ENCODE data around the gene THADA. TPM values are rescaled to one million over a fixed set of nuclear protein-coding genes. Genes with fewer than 3 reads are reported as not detected.
A peak's percentile ranks its signal among the peaks of the same experiment; 100 is the strongest.

The THADA gene
- polyA plus RNA-seq, 1 donor, result 13.2 TPM

DNA sequence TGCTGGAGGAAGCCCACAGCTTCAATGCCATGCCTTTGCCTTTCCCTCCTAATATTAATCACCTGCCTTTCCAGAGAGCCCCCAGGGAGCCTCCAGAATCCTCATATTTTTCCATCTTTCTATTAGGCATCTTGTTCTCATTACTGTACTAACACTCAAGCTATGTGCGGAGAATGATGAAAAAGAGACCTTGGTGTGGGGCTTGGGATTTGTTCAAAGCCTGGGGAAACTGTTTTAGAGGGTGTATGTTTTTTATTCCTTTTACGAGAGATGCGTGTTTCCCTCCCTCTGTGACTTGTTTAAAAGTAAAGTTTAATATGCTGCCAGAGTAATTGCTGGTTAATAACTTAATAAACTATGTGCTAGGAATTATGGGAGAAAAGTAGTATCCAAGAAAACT lies 267.0 kb downstream of the THADA start:
- Histone ChIP-seq H3K4me1 (ENCODE audit: control insufficient read depth, insufficient read depth, low read length) (no peaks in the 10 kb centered on the region), H3K4me3 (ENCODE audit: low read length) (no peak overlapping the region), H3K27me3 (ENCODE audit: control insufficient read depth, insufficient read depth, low read length) (no peaks in the 10 kb centered on the region), H3K27ac (ENCODE audit: low read length) (peak overlapping the region; percentile 29), H3K9me3 (ENCODE audit: control insufficient read depth, low read depth, low read length) (no peaks in the 10 kb centered on the region), H3K36me3 (ENCODE audit: control insufficient read depth, insufficient read depth, low read length) (no peaks in the 10 kb centered on the region)
- no peak for DNase-seq
- WGBS (ENCODE audit: insufficient coverage, low lambda C conversion rate), result no CpG with 5 or more reads among the region's 3 CpGs

- Histone ChIP-seq H3K4me1 (ENCODE audit: control insufficient read depth, insufficient read depth, low read length) (no peaks in the 10 kb centered on the region), H3K27me3 (ENCODE audit: control insufficient read depth, insufficient read depth, low read length) (no peaks in the 10 kb centered on the region)
These were observed 267.7 kb downstream of the THADA start for GRCh38 chr2:43328133-43328532.

GRCh38 chr2:43327119-43327518 lies 268.7 kb downstream of the THADA start:
- H3K27me3 ChIP-seq (ENCODE audit: control insufficient read depth, insufficient read depth, low read length), result no peaks in the 10 kb centered on the region
- H3K9me3 ChIP-seq (ENCODE audit: control insufficient read depth, low read depth, low read length), result no peaks in the 10 kb centered on the region
- H3K27ac ChIP-seq (ENCODE audit: low read length), result no peak overlapping the region
- no CpG with 5 or more reads among the region's 1 CpG for WGBS (ENCODE audit: insufficient coverage, low lambda C conversion rate)
- no peaks in the 10 kb centered on the region for H3K36me3 ChIP-seq (ENCODE audit: control insufficient read depth, insufficient read depth, low read length)
- H3K4me3 ChIP-seq (ENCODE audit: low read length), result no peak overlapping the region
- no peaks in the 10 kb centered on the region for H3K4me1 ChIP-seq (ENCODE audit: control insufficient read depth, insufficient read depth, low read length)
- no peak for DNase-seq

More at GRCh38 chr2:43328133-43328532, 267.7 kb downstream of the THADA start:
- no peak for DNase-seq
- no peaks in the 10 kb centered on the region for H3K9me3 ChIP-seq (ENCODE audit: control insufficient read depth, low read depth, low read length)
- no peak overlapping the region for H3K4me3 ChIP-seq (ENCODE audit: low read length)
- peak overlapping the region; percentile 33 for H3K27ac ChIP-seq (ENCODE audit: low read length)
- WGBS (ENCODE audit: insufficient coverage, low lambda C conversion rate), result no CpG with 5 or more reads among the region's 2 CpGs
- H3K36me3 ChIP-seq (ENCODE audit: control insufficient read depth, insufficient read depth, low read length), result no peaks in the 10 kb centered on the region

DNA sequence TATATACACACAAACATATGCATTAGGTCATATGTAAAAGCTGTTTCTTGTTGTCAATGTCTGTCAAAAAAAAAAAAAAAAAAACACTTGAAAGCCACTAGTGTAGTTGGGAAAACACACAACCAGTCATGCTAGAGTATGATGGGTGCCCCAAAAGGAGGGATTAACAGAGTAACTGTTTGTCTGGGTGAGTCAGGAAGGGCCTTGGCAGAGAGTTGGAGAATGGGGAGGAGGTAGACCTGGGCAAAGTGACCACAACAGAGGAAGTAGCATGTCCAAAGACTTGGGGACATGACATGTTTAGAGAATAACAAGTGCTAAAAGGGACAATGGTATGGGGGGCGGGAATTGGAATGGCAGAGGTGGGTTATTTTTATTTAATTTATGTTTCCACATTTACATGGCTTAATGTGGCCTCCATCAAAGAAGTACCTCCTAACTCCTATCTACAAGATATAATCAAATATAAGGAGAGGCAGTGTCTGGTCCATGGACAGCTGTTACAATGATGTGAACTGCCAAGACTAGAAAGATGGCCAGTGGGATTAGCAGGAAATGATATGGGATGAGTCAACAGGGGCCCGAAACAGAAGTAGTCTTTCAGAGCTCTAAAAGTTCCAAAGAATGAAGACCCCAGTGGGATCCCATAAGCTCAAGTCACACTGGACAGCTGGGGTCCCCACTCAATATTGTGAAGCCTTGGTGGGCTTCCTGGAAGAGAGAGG lies 269.6 kb downstream of the THADA start:
- H3K9me3 ChIP-seq (ENCODE audit: control insufficient read depth, low read depth, low read length), result no peaks in the 10 kb centered on the region
- 100% methylated on average over 1 of the region's 2 CpGs for WGBS (ENCODE audit: insufficient coverage, low lambda C conversion rate)
- H3K4me3 ChIP-seq (ENCODE audit: low read length), result no peak overlapping the region
- H3K36me3 ChIP-seq (ENCODE audit: control insufficient read depth, insufficient read depth, low read length), result no peaks in the 10 kb centered on the region
- DNase-seq, result no peak
- H3K27me3 ChIP-seq (ENCODE audit: control insufficient read depth, insufficient read depth, low read length), result no peaks in the 10 kb centered on the region
- no peaks in the 10 kb centered on the region for H3K4me1 ChIP-seq (ENCODE audit: control insufficient read depth, insufficient read depth, low read length)
- no peak overlapping the region for H3K27ac ChIP-seq (ENCODE audit: low read length)

- no peaks in the 10 kb centered on the region for H3K9me3 ChIP-seq (ENCODE audit: control insufficient read depth, low read depth, low read length)
- no peak overlapping the region for H3K4me3 ChIP-seq (ENCODE audit: low read length)
- WGBS (ENCODE audit: insufficient coverage, low lambda C conversion rate), result 60% methylated on average over 1 of the region's 2 CpGs
- no peak for DNase-seq
- no peaks in the 10 kb centered on the region for H3K27me3 ChIP-seq (ENCODE audit: control insufficient read depth, insufficient read depth, low read length)
- H3K27ac ChIP-seq (ENCODE audit: low read length), result peak overlapping the region; percentile 3
- H3K4me1 ChIP-seq (ENCODE audit: control insufficient read depth, insufficient read depth, low read length), result no peaks in the 10 kb centered on the region
- H3K36me3 ChIP-seq (ENCODE audit: control insufficient read depth, insufficient read depth, low read length), result no peaks in the 10 kb centered on the region
These were observed 270.6 kb downstream of the THADA start for GRCh38 chr2:43325107-43325811.

DNA sequence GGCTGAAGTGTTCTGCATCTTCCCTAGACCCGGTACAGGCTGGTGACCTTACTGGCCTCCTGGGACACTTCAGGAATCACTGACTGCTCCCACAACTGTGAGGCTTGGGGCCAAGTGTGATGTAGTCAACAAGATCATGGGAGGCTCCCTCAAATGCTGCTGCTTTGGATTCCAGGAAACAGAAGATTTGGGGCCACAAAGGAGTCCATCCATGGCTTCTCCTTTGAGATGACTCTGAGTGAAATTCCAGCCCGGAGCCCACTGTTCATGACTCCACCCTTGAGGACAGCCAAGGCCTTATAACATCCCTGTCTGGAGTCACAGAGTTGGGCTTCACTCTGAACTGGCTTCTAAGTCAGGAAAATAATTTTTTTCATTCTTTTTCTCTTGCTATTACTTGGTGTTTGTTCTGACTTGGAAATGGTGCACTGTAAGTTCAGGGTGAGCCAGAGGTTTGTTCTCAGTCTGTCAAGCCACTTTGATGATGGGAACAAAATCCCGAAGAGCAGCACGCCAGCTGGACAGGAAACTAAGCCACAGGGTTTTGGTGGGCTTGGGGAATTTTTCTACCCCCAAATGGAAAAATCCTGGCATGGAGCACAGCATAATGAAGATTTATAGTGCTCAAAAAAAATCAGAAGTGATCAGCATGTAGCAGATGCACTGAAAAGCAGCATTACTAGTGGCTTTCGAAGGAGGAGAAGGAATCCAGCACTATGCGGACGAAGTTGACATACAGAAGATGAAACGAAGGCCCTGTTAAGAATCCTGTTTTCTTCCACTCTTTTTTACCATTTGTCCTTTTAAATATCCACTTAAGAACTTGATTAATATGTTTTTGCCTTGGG lies 271.4 kb downstream of the THADA start:
- H3K4me1 ChIP-seq (ENCODE audit: control insufficient read depth, insufficient read depth, low read length), result no peaks in the 10 kb centered on the region
- peak in 1 of 2 donors; percentile 23 for DNase-seq

DNA sequence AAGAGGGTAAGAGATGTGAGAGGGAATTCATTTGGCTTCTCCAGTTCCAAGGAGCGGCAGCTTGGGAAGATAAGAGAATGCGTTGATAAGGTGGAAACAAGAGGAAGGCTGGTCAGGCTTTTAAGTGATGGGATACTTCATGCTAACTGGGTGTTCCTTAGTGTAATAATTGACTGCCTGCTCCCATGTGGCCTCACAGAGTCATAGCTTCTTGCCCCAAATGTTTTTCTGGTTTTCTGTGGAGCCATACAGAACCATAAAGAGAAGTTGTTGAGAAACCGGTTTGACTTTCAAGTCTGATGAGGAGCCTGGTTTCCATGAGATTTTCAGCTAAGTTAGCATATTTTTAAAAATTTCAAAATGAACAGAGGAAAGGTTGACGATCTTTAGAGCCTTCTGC lies 272.0 kb downstream of the THADA start:
- H3K36me3 ChIP-seq (ENCODE audit: control insufficient read depth, insufficient read depth, low read length), result no peaks in the 10 kb centered on the region
- H3K4me1 ChIP-seq (ENCODE audit: control insufficient read depth, insufficient read depth, low read length), result peaks cover 3% of the 10 kb centered on the region
- no peaks in the 10 kb centered on the region for H3K9me3 ChIP-seq (ENCODE audit: control insufficient read depth, low read depth, low read length)
- no peak overlapping the region for H3K27ac ChIP-seq (ENCODE audit: low read length)
- no peaks in the 10 kb centered on the region for H3K27me3 ChIP-seq (ENCODE audit: control insufficient read depth, insufficient read depth, low read length)
- DNase-seq, result no peak
- WGBS (ENCODE audit: insufficient coverage, low lambda C conversion rate), result 40% methylated on average over 1 of the region's 4 CpGs
- no peak overlapping the region for H3K4me3 ChIP-seq (ENCODE audit: low read length)

More for the DNA sequence above, 271.4 kb downstream of the THADA start:
- no peaks in the 10 kb centered on the region for H3K9me3 ChIP-seq (ENCODE audit: control insufficient read depth, low read depth, low read length)
- peak overlapping the region; percentile 3 for H3K27ac ChIP-seq (ENCODE audit: low read length)
- WGBS (ENCODE audit: insufficient coverage, low lambda C conversion rate), result no CpG with 5 or more reads among the region's 8 CpGs
- no peak overlapping the region for H3K4me3 ChIP-seq (ENCODE audit: low read length)
- H3K36me3 ChIP-seq (ENCODE audit: control insufficient read depth, insufficient read depth, low read length), result no peaks in the 10 kb centered on the region
- H3K27me3 ChIP-seq (ENCODE audit: control insufficient read depth, insufficient read depth, low read length), result no peaks in the 10 kb centered on the region

DNA sequence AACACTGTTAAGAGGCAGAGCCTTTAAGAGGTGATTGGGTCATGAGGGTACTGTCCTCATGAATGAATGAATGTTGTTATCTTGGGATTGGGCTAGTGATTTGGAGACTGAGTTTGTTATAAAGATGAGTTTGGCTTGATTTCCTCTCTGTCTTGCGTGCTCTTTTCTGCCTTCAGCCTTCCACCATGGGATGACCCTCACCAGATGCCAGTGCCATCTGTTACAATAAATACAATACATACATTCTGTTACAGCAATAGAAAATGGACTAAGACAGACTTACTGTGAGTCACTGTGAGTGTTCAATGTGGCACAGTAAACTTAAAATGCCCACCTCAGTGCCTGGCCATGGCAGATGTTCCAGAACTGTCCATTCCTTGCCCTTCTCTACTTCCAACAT lies 274.4 kb downstream of the THADA start:
- H3K9me3 ChIP-seq (ENCODE audit: control insufficient read depth, low read depth, low read length), result no peaks in the 10 kb centered on the region
- H3K27me3 ChIP-seq (ENCODE audit: control insufficient read depth, insufficient read depth, low read length), result no peaks in the 10 kb centered on the region
- peaks cover 3% of the 10 kb centered on the region for H3K4me1 ChIP-seq (ENCODE audit: control insufficient read depth, insufficient read depth, low read length)
- DNase-seq, result no peak
- no peaks in the 10 kb centered on the region for H3K36me3 ChIP-seq (ENCODE audit: control insufficient read depth, insufficient read depth, low read length)
- H3K4me3 ChIP-seq (ENCODE audit: low read length), result no peak overlapping the region
- no CpG with 5 or more reads among the region's 1 CpG for WGBS (ENCODE audit: insufficient coverage, low lambda C conversion rate)
- H3K27ac ChIP-seq (ENCODE audit: low read length), result no peak overlapping the region

GRCh38 chr2:43319541-43319940 lies 276.3 kb downstream of the THADA start:
- Histone ChIP-seq H3K27ac (ENCODE audit: low read length) (peak overlapping the region; percentile 2), H3K36me3 (ENCODE audit: control insufficient read depth, insufficient read depth, low read length) (no peaks in the 10 kb centered on the region), H3K27me3 (ENCODE audit: control insufficient read depth, insufficient read depth, low read length) (no peaks in the 10 kb centered on the region), H3K4me3 (ENCODE audit: low read length) (no peak overlapping the region), H3K9me3 (ENCODE audit: control insufficient read depth, low read depth, low read length) (no peaks in the 10 kb centered on the region), H3K4me1 (ENCODE audit: control insufficient read depth, insufficient read depth, low read length) (peaks cover 3% of the 10 kb centered on the region)
- WGBS (ENCODE audit: insufficient coverage, low lambda C conversion rate), result no CpG with 5 or more reads among the region's 2 CpGs
- no peak for DNase-seq

GRCh38 chr2:43318791-43319190 lies 277.0 kb downstream of the THADA start:
- no peak for DNase-seq
- Histone ChIP-seq H3K27ac (ENCODE audit: low read length) (peak overlapping the region; percentile 2), H3K4me1 (ENCODE audit: control insufficient read depth, insufficient read depth, low read length) (peaks cover 3% of the 10 kb centered on the region), H3K4me3 (ENCODE audit: low read length) (no peak overlapping the region), H3K27me3 (ENCODE audit: control insufficient read depth, insufficient read depth, low read length) (no peaks in the 10 kb centered on the region), H3K36me3 (ENCODE audit: control insufficient read depth, insufficient read depth, low read length) (no peaks in the 10 kb centered on the region), H3K9me3 (ENCODE audit: control insufficient read depth, low read depth, low read length) (no peaks in the 10 kb centered on the region)

Measured in large intestine (tissue), 3 donors.